A673 (cell line): ENCODE data around the gene EXD3. TPM values are rescaled to one million over a fixed set of nuclear protein-coding genes. Genes with fewer than 3 reads are reported as not detected.

ENCODE experiments used
- BruUV-seq: library from RNA; stranded (reverse); fragments of 400-500 nt; replicated peaks from 2 replicates; lab custom pipeline; 2021; lab: Mats Ljungman, UMichigan
- CTCF ChIA-PET: fragments of 300-600 bp; sonication (Branson Sonifier 250); formaldehyde crosslinking; loops from one replicate; lab custom pipeline; 2022; ENCODE audit warnings: antibody characterized with exemption; lab: Charles Lee
- POLR2A ChIA-PET: fragments of 300-600 bp; sonication (Branson Sonifier 250); formaldehyde crosslinking; loops from one replicate; lab custom pipeline; 2022; ENCODE audit warnings: antibody characterized with exemption; ENCODE audit not compliant: low non-redundant PET; lab: Charles Lee
- DNase-seq: peaks from one replicate; pipeline ENCODE4 v3.0.0-alpha.2; 2015; ENCODE audit warnings: low spot score
- H3K27ac ChIP-seq: fragments of 200-600 bp; sonication (generic); 2 replicates; pipeline ENCODE4 v1.5.1; 2016; ENCODE audit warnings: mixed run types, low read depth, mild to moderate bottlenecking, mixed read lengths, antibody characterized with exemption, low read length; ENCODE audit not compliant: poor library complexity, severe bottlenecking
- H3K27me3 ChIP-seq: fragments of 200-600 bp; sonication (generic); replicated peaks from 2 replicates; pipeline ENCODE4 v1.6.1; 2017; ENCODE audit warnings: mixed run types, low read depth, mild to moderate bottlenecking, mixed read lengths, antibody characterized with exemption, low read length; ENCODE audit not compliant: insufficient read depth, poor library complexity
- H3K36me3 ChIP-seq: fragments of 200-600 bp; sonication (generic); 2 replicates; pipeline ENCODE4 v1.6.1; 2016; ENCODE audit warnings: mixed run types, mild to moderate bottlenecking, mixed read lengths, antibody characterized with exemption, low read length; ENCODE audit not compliant: insufficient read depth, poor library complexity, severe bottlenecking
- H3K4me1 ChIP-seq: fragments of 200-600 bp; sonication (generic); 2 replicates; pipeline ENCODE4 v1.6.1; 2017; ENCODE audit warnings: mixed run types, mild to moderate bottlenecking, mixed read lengths, antibody characterized with exemption, low read length; ENCODE audit not compliant: insufficient read depth, poor library complexity, severe bottlenecking
- H3K4me3 ChIP-seq: fragments of 200-600 bp; sonication (generic); 2 replicates; pipeline ENCODE4 v1.5.1; 2016; ENCODE audit warnings: low read depth, mixed run types, mild to moderate bottlenecking, mixed read lengths, low read length; ENCODE audit not compliant: poor library complexity, severe bottlenecking
- H3K9me3 ChIP-seq: fragments of 200-600 bp; sonication (generic); 2 replicates; pipeline ENCODE4 v1.6.1; 2016; ENCODE audit warnings: mixed run types, low read depth, mild to moderate bottlenecking, mixed read lengths, antibody characterized with exemption, low read length; ENCODE audit not compliant: poor library complexity, severe bottlenecking
- EZH2 ChIP-seq: fragments of 200-600 bp; sonication (generic); IDR thresholded peaks from 2 replicates; pipeline ENCODE4 v1.6.1; 2017; ENCODE audit warnings: borderline replicate concordance, low read depth, mild to moderate bottlenecking, mixed read lengths, antibody characterized with exemption, low read length; ENCODE audit not compliant: poor library complexity, severe bottlenecking
- intact Hi-C: fragments of 100-400 bp; cut with micrococcal nuclease; formaldehyde crosslinking; loops from one replicate; pipeline ENCODE4 v1.10.0; 2022; ENCODE audit not compliant: unreplicated experiment
- total RNA-seq: library from RNA; stranded (reverse); gene quantifications from 2 replicates; pipeline ENCODE4 v1.2.3, GENCODE V29; 2021
- TF ChIP-seq, protein P1 (sequence below): fragments of 300-800, 200-600 bp; sonication (generic); conservative IDR thresholded peaks from 2 replicates; pipeline ENCODE4 v1.5.1; 2017; ENCODE audit warnings: low read depth, mild to moderate bottlenecking, antibody characterized with exemption, low read length, moderate library complexity, mixed read lengths

EXD3 gene
- total RNA-seq, 1 experiment from 2014 or later, result 6.3 TPM

DNA sequence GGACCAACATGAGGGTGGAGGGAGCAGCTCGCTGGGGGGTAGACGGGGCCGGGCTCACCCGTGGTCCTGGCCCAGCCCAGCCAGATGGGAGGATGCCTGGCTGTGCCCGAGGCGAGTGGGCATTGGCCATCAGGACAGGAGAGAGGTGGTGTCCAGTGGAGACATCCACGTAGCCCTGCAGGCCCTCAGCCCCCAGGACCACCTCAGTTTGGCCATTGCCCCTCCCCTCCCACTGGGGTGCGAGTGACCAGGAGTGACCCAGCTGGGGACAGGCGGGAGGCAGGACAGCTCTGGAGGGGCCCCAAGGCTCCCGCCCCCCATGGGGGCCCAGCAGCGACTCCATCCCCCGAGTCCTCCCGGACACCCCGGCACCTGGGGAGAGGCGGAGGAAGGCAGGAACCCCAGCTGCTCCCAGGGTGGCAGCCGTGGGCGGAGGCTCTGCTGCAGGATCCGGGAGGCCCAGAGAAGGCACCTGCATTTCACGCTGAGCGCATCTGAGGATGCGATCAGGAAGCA, 8.5 kb upstream of the EXD3 start:
- DNase-seq, result no peak
- no TSS peak for BruUV-seq
- no peak for TF ChIP-seq EZH2
- TF ChIP-seq, protein P1, sequence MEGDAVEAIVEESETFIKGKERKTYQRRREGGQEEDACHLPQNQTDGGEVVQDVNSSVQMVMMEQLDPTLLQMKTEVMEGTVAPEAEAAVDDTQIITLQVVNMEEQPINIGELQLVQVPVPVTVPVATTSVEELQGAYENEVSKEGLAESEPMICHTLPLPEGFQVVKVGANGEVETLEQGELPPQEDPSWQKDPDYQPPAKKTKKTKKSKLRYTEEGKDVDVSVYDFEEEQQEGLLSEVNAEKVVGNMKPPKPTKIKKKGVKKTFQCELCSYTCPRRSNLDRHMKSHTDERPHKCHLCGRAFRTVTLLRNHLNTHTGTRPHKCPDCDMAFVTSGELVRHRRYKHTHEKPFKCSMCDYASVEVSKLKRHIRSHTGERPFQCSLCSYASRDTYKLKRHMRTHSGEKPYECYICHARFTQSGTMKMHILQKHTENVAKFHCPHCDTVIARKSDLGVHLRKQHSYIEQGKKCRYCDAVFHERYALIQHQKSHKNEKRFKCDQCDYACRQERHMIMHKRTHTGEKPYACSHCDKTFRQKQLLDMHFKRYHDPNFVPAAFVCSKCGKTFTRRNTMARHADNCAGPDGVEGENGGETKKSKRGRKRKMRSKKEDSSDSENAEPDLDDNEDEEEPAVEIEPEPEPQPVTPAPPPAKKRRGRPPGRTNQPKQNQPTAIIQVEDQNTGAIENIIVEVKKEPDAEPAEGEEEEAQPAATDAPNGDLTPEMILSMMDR, result no peak
- POLR2A ChIA-PET, result no interaction called here
- Histone ChIP-seq H3K4me3 (no peak overlapping the region), H3K9me3 (no peaks in the 10 kb centered on the region), H3K36me3 (no peaks in the 10 kb centered on the region), H3K4me1 (no peaks in the 10 kb centered on the region), H3K27me3 (no peaks in the 10 kb centered on the region), H3K27ac (no peak overlapping the region)
- CTCF ChIA-PET, result no interaction called here
- intact Hi-C loops, result no loop called here

- POLR2A ChIA-PET, result no interaction called here
- intact Hi-C loops, result no loop called here
- Histone ChIP-seq H3K9me3 (no peaks in the 10 kb centered on the region), H3K4me1 (no peaks in the 10 kb centered on the region), H3K4me3 (no peak overlapping the region), H3K36me3 (no peaks in the 10 kb centered on the region), H3K27me3 (no peaks in the 10 kb centered on the region), H3K27ac (no peak overlapping the region)
- TF ChIP-seq EZH2, result no peak
- TF ChIP-seq, protein P1, result no peak
- CTCF ChIA-PET, result no interaction called here
- no TSS peak for BruUV-seq
- no peak for DNase-seq
These were observed 7.9 kb upstream of the EXD3 start for GRCh38 chr9:137430723-137431415.

DNA sequence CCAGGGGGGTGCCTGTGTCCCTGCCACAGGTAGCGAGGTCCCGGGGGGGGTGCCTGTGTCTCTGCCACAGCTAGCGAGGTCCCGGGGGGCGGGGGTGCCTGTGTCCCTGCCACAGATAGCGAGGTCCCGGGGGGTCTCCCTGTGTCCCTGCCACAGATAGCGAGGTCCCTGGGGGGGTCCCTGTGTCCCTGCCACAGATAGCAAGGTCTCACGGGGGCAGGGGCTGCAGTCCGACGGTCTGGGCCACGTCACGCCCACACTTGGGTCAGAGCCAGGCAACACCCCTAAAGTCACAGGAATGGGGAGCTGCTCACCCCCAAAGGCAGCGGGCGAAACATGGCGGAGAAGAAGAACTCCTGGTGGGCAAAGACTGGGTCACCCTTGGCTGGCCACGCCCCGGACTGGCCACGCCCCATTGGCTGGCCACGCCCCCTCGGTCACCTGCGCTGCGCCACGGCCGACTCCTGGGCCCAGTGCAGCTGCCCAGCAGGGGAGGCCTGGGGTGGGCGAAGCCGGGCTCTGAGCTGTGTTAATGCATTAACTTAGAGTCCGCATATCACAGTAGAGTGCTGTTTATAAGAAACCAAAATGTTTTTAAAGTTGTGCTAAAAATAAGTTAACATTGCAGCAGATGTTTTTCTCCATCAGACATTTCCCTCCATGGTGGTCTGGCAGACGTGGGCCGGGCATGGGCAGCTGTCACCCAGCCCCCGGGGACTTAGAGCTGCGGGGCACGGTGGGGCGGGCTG, 7.2 kb upstream of the EXD3 start:
- TF ChIP-seq EZH2, result no peak
- TF ChIP-seq, protein P1, result no peak

More for the DNA sequence above, 7.2 kb upstream of the EXD3 start:
- CTCF ChIA-PET, result no interaction called here
- peak; percentile 44 for DNase-seq
- Histone ChIP-seq H3K27me3 (no peaks in the 10 kb centered on the region), H3K9me3 (no peaks in the 10 kb centered on the region), H3K27ac (no peak overlapping the region), H3K36me3 (no peaks in the 10 kb centered on the region), H3K4me1 (no peaks in the 10 kb centered on the region), H3K4me3 (peak overlapping the region; percentile 31)
- intact Hi-C loops, result no loop called here
- POLR2A ChIA-PET, result interaction anchor here (0.5 kb wide), 1 partner anchor 340 kb away, joined by 3 read pairs; no protein-coding TSS in a partner anchor
- BruUV-seq, result no TSS peak
